ENCODE measurements around the gene WDR48. TPM values are rescaled to one million over a fixed set of nuclear protein-coding genes. Genes with fewer than 3 reads are reported as not detected.

The WDR48 gene
- total and polyA plus RNA-seq, 9 of the 15 experiments (the other 6 are each of a cell fraction or from before 2014, with no cell fraction given) = 26.6 to 70.6 (median 48.0) TPM

DNA sequence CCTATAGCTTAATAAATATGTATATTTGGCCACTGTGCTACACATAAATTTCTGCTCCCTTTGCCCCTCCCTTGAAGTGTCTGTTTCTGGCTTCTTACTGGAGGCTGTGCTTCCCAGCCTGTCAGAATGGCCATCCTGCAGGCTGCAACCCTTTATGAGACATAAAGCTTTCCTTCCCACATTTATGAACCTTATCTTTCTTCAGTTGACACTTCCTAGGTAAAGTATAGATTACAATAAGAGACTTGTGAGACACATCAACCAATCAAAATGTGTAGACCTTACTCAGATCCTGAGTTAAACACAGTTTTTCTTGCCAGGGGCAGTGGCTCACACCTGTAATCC lies 29.6 kb upstream of the WDR48 start:
- Histone ChIP-seq H3K4me1 (replicated peaks in 1 of 2; ENCODE audit: control insufficient read depth in 2 of 2, insufficient read depth in 2 of 2, low read length in 2 of 2) (peaks cover 6 to 50% of the 10 kb centered on the region in 2 experiments; a peak in 4 of 5 replicates), H3K4me3 (no peak overlapping the region), H3K9ac (ENCODE audit: insufficient read depth in 1 of 2, low read depth in 2 of 2, low read length in 2 of 2) (no peak overlapping the region), H3K9me3 (replicated peaks; ENCODE audit: control insufficient read depth, insufficient read depth, low read depth, low read length) (no peaks in the 10 kb centered on the region), H3K27ac (ENCODE audit: extremely low read depth, low read depth, low read length) (peak overlapping the region; percentile 65), H3K79me2 (ENCODE audit: control insufficient read depth, insufficient read depth, low read length) (no peaks in the 10 kb centered on the region), H3K27me3 (ENCODE audit: control insufficient read depth in 2 of 2, insufficient read depth in 2 of 2, low read length in 2 of 2) (no peaks in the 10 kb centered on the region), H4K20me1 (replicated peaks; ENCODE audit: control insufficient read depth, insufficient read depth, low read length) (no peaks in the 10 kb centered on the region), H2AFZ (ENCODE audit: low read depth, low read length) (peak overlapping the region; percentile 54), H3K4me2 (ENCODE audit: insufficient read depth, low read length) (peak overlapping the region; percentile 40; the same call in 1 of the 2 replicates), H3K36me3 (ENCODE audit: control insufficient read depth, insufficient read depth, low read length) (no peaks in the 10 kb centered on the region), H3K9me1 (ENCODE audit: control insufficient read depth, insufficient read depth, low read length) (no peaks in the 10 kb centered on the region)
- DNase-seq (ENCODE audit: extremely low read depth in 1 of 4, low spot score in 3 of 4) (no peak), FAIRE-seq (no peak), ATAC-seq (no peak; the same call in 2 of the 3 replicates)
- ChIA-PET POLR2A (interaction anchor here (2.2 to 2.3 kb wide), 2 partner anchors 9 to 12 kb away, joined by 7 to 9 read pairs; no protein-coding TSS in a partner anchor), CTCF (ENCODE audit: low intra/inter-chr PET ratio) (interaction anchor here (0.5 kb wide), 1 partner anchor 1191 kb away, joined by 3 read pairs; no protein-coding TSS in a partner anchor)
- no TSS peak for BruUV-seq (replicated peaks)
- intact Hi-C loops (cut with micrococcal nuclease) (no loop called here), in situ Hi-C loops (cut with MboI) (no loop called here)
- no peak for TF ChIP-seq YBX1 (IDR thresholded peaks at IDR 0.05)
- 0 out of 2 replicates have a peak, but pooled peaks have one; percentile 3 for TF ChIP-seq CTBP1 (IDR thresholded peaks at IDR 0.05; ENCODE audit: borderline replicate concordance)
- TF ChIP-seq L3MBTL2 (IDR thresholded peaks at IDR 0.05) = peak; percentile 7; the same call in 1 of the 2 replicates
- TF ChIP-seq FOXA3 (CRISPR knock-in tag; conservative IDR thresholded peaks at IDR 0.05 in 1 of 2, IDR thresholded peaks at IDR 0.05 in 1 of 2) = 0 out of 4 replicates have a peak, but pooled peaks of 1 of the 2 experiments have one; percentile 17
- no peak for TF ChIP-seq CBFA2T3 (IDR thresholded peaks at IDR 0.05)
- TF ChIP-seq, protein P1, sequence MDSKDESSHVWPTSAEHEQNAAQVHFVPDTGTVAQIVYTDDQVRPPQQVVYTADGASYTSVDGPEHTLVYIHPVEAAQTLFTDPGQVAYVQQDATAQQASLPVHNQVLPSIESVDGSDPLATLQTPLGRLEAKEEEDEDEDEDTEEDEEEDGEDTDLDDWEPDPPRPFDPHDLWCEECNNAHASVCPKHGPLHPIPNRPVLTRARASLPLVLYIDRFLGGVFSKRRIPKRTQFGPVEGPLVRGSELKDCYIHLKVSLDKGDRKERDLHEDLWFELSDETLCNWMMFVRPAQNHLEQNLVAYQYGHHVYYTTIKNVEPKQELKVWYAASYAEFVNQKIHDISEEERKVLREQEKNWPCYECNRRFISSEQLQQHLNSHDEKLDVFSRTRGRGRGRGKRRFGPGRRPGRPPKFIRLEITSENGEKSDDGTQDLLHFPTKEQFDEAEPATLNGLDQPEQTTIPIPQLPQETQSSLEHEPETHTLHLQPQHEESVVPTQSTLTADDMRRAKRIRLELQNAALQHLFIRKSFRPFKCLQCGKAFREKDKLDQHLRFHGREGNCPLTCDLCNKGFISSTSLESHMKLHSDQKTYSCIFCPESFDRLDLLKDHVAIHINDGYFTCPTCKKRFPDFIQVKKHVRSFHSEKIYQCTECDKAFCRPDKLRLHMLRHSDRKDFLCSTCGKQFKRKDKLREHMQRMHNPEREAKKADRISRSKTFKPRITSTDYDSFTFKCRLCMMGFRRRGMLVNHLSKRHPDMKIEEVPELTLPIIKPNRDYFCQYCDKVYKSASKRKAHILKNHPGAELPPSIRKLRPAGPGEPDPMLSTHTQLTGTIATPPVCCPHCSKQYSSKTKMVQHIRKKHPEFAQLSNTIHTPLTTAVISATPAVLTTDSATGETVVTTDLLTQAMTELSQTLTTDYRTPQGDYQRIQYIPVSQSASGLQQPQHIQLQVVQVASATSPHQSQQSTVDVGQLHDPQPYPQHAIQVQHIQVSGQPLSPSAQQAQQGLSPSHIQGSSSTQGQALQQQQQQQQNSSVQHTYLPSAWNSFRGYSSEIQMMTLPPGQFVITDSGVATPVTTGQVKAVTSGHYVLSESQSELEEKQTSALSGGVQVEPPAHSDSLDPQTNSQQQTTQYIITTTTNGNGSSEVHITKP (IDR thresholded peaks at IDR 0.05; ENCODE audit: partially characterized antibody) = no peak
- TF ChIP-seq, protein P2, sequence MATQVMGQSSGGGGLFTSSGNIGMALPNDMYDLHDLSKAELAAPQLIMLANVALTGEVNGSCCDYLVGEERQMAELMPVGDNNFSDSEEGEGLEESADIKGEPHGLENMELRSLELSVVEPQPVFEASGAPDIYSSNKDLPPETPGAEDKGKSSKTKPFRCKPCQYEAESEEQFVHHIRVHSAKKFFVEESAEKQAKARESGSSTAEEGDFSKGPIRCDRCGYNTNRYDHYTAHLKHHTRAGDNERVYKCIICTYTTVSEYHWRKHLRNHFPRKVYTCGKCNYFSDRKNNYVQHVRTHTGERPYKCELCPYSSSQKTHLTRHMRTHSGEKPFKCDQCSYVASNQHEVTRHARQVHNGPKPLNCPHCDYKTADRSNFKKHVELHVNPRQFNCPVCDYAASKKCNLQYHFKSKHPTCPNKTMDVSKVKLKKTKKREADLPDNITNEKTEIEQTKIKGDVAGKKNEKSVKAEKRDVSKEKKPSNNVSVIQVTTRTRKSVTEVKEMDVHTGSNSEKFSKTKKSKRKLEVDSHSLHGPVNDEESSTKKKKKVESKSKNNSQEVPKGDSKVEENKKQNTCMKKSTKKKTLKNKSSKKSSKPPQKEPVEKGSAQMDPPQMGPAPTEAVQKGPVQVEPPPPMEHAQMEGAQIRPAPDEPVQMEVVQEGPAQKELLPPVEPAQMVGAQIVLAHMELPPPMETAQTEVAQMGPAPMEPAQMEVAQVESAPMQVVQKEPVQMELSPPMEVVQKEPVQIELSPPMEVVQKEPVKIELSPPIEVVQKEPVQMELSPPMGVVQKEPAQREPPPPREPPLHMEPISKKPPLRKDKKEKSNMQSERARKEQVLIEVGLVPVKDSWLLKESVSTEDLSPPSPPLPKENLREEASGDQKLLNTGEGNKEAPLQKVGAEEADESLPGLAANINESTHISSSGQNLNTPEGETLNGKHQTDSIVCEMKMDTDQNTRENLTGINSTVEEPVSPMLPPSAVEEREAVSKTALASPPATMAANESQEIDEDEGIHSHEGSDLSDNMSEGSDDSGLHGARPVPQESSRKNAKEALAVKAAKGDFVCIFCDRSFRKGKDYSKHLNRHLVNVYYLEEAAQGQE (IDR thresholded peaks at IDR 0.05; ENCODE audit: borderline replicate concordance) = no peak
- TF ChIP-seq, protein P2 (CRISPR knock-in tag; IDR thresholded peaks at IDR 0.05; ENCODE audit: low read depth) = peak; percentile 28; the same call in 1 of the 2 replicates
- no peak for TF ChIP-seq FIP1L1 (IDR thresholded peaks at IDR 0.05; ENCODE audit: low read depth, low read length, poor library complexity, severe bottlenecking)
- TF ChIP-seq NRF1 (conservative IDR thresholded peaks at IDR 0.05 in 1 of 2, IDR thresholded peaks at IDR 0.05 in 1 of 2) = 0 out of 4 replicates have a peak, but pooled peaks of 1 of the 2 experiments have one; percentile 8
